HepG2 (cell line): ENCODE data around the gene EEF1E1. TPM values are rescaled to one million over a fixed set of nuclear protein-coding genes. Genes with fewer than 3 reads are reported as not detected.

Experiments used
- ARNTL ChIP-seq: sonication (generic); formaldehyde crosslinking; IDR thresholded peaks from 2 replicates; pipeline ENCODE4 v1.4.0; 2020; ENCODE audit warnings: mild to moderate bottlenecking, missing genetic modification reagents
- ATF1 ChIP-seq: IDR thresholded peaks from 2 replicates; pipeline ENCODE4 v1.6.1; 2016; ENCODE audit warnings: mild to moderate bottlenecking, control low read depth
- DNMT1 ChIP-seq: sonication (generic); formaldehyde crosslinking; IDR thresholded peaks from 2 replicates; pipeline ENCODE4 v1.5.1; 2020; ENCODE audit warnings: mild to moderate bottlenecking, missing genetic modification reagents
- ELF3 ChIP-seq: IDR thresholded peaks from 2 replicates; pipeline ENCODE4 v1.6.1; 2016; ENCODE audit warnings: missing genetic modification reagents, missing compliant biosample characterization
- ELF4 ChIP-seq: sonication (generic); formaldehyde crosslinking; IDR thresholded peaks from 2 replicates; pipeline ENCODE4 v1.5.0; 2020; ENCODE audit warnings: missing genetic modification reagents, mild to moderate bottlenecking, moderate library complexity, borderline replicate concordance
- ESRRA ChIP-seq: sonication (generic); formaldehyde crosslinking; IDR thresholded peaks from 2 replicates; pipeline ENCODE4 v1.5.1; 2020; ENCODE audit warnings: mild to moderate bottlenecking, low read depth, missing genetic modification reagents
- GPN1 ChIP-seq: sonication (generic); formaldehyde crosslinking; IDR thresholded peaks from 2 replicates; pipeline ENCODE4 v1.5.1; 2020; ENCODE audit warnings: missing genetic modification reagents, borderline replicate concordance
- HDAC1 ChIP-seq: sonication (generic); formaldehyde crosslinking; IDR thresholded peaks from 2 replicates; pipeline ENCODE4 v1.5.1; 2020; ENCODE audit warnings: mild to moderate bottlenecking, missing genetic modification reagents
- JARID2 ChIP-seq: sonication (generic); formaldehyde crosslinking; IDR thresholded peaks from 2 replicates; pipeline ENCODE4 v1.8.1; 2023; ENCODE audit warnings: missing genetic modification reagents, inconsistent platforms; ENCODE audit not compliant: insufficient replicate concordance
- JDP2 ChIP-seq: sonication (generic); formaldehyde crosslinking; IDR thresholded peaks from 2 replicates; pipeline ENCODE4 v1.8.1; 2022; ENCODE audit warnings: missing genetic modification reagents, borderline replicate concordance
- MATR3 ChIP-seq: sonication (generic); formaldehyde crosslinking; IDR thresholded peaks from 2 replicates; pipeline ENCODE4 v1.4.0; 2020; ENCODE audit warnings: missing genetic modification reagents
- MAZ ChIP-seq, 2 experiments: sonication (generic) in 1 of 2; formaldehyde crosslinking in 1 of 2; IDR thresholded peaks; 2 replicates each; pipeline versions ENCODE4 v1.5.0 to v1.6.1; 2012 to 2020; ENCODE audit warnings: low read depth in 2 of 2, mild to moderate bottlenecking in 2 of 2, borderline replicate concordance in 1 of 2, improper control_type of control experiment in 1 of 2, low read length in 1 of 2, missing genetic modification reagents in 1 of 2, moderate library complexity in 1 of 2
- MED13 ChIP-seq: sonication (generic); formaldehyde crosslinking; IDR thresholded peaks from 2 replicates; pipeline ENCODE4 v1.5.0; 2020; ENCODE audit warnings: missing genetic modification reagents
- NFIB ChIP-seq: sonication (generic); formaldehyde crosslinking; IDR thresholded peaks from 2 replicates; pipeline ENCODE4 v1.9.0; 2021; ENCODE audit warnings: missing genetic modification reagents, mild to moderate bottlenecking, borderline replicate concordance
- POGZ ChIP-seq: sonication (generic); formaldehyde crosslinking; IDR thresholded peaks from 2 replicates; pipeline ENCODE4 v1.4.0; 2020; ENCODE audit warnings: mild to moderate bottlenecking, missing genetic modification reagents
- PRPF4 ChIP-seq: fragments of 200-400 bp; formaldehyde crosslinking; IDR thresholded peaks from 2 replicates; pipeline ENCODE4 v1.6.1; 2016; ENCODE audit warnings: low read length, low read depth; ENCODE audit not compliant: poor library complexity, severe bottlenecking
- RNF2 ChIP-seq: fragments of 450-650 bp; conservative IDR thresholded peaks from 2 replicates; pipeline ENCODE4 v1.6.1; 2016; ENCODE audit warnings: low read depth
- SP1 ChIP-seq, 2 experiments: fragments of 450-650 bp in 1 of 2; sonication (generic) in 1 of 2; formaldehyde crosslinking in 1 of 2; IDR thresholded peaks; 2 replicates each; pipeline versions ENCODE4 v1.4.0 to v1.6.1; 2016 to 2020; ENCODE audit warnings: missing genetic modification reagents in 1 of 2
- SRF ChIP-seq: IDR thresholded peaks from 2 replicates; pipeline ENCODE4 v1.6.1; 2011; ENCODE audit warnings: mild to moderate bottlenecking, low read depth, low read length, moderate library complexity
- SRY ChIP-seq: sonication (generic); formaldehyde crosslinking; IDR thresholded peaks from 2 replicates; pipeline ENCODE4 v1.8.0; 2022; ENCODE audit warnings: mild to moderate bottlenecking, missing genetic modification reagents
- U2AF1 ChIP-seq: fragments of 200-400 bp; formaldehyde crosslinking; optimal IDR thresholded peaks from 2 replicates; pipeline ENCODE3; 2017; ENCODE audit warnings: mild to moderate bottlenecking, low read depth, low read length
- ZBTB7B ChIP-seq: sonication (generic); formaldehyde crosslinking; IDR thresholded peaks from 2 replicates; pipeline ENCODE4 v1.4.0; 2020; ENCODE audit warnings: missing genetic modification reagents
- ZNF274 ChIP-seq: sonication (generic); formaldehyde crosslinking; IDR thresholded peaks from 2 replicates; pipeline ENCODE4 v1.5.1; 2020; ENCODE audit warnings: mild to moderate bottlenecking, missing genetic modification reagents
- ZNF281 ChIP-seq: sonication (generic); formaldehyde crosslinking; IDR thresholded peaks from 2 replicates; pipeline ENCODE4 v1.4.0; 2020; ENCODE audit warnings: missing genetic modification reagents, borderline replicate concordance
- ZNF430 ChIP-seq: sonication (generic); formaldehyde crosslinking; IDR thresholded peaks from 2 replicates; pipeline ENCODE4 v1.9.0; 2021; ENCODE audit warnings: mild to moderate bottlenecking, missing genetic modification reagents
- ZNF678 ChIP-seq: sonication (generic); formaldehyde crosslinking; IDR thresholded peaks from 2 replicates; pipeline ENCODE4 v1.4.0; 2020; ENCODE audit warnings: mild to moderate bottlenecking, missing genetic modification reagents
- polyA plus RNA-seq, 8 experiments: library from polyadenylated mRNA; depleted of rRNA in 3 of 8; stranded (reverse) in 7 of 8; unstranded in 1 of 8; fragments of >200 nt; fragmentation: Illumina TruSeq in 4 of 8; extraction: Trizol in 4 of 8; gene quantifications; 2 replicates each; pipeline versions ENCODE4 v1.2.1 to v1.2.3, GENCODE V29; 2011 to 2016; ENCODE audit warnings: low read depth in 4 of 8, missing spikeins in 1 of 8, mixed read lengths in 1 of 8; ENCODE audit not compliant: insufficient read depth in 1 of 8
- total RNA-seq, 5 experiments: library from RNA; depleted of rRNA; stranded (reverse); fragments of >200 nt; fragmentation: Illumina TruSeq; extraction: Trizol; gene quantifications; 2 replicates each; pipeline ENCODE4 v1.2.3, GENCODE V29; 2016; ENCODE audit warnings: low read depth in 1 of 5
- TF ChIP-seq, protein P1 (sequence below): sonication (generic); formaldehyde crosslinking; IDR thresholded peaks from 2 replicates; pipeline ENCODE4 v1.4.0; 2020; ENCODE audit warnings: mild to moderate bottlenecking, low read depth, missing genetic modification reagents
- TF ChIP-seq, protein P2 (sequence below): sonication (generic); formaldehyde crosslinking; IDR thresholded peaks from 2 replicates; pipeline ENCODE4 v1.5.0; 2020; ENCODE audit warnings: missing genetic modification reagents, mild to moderate bottlenecking, borderline replicate concordance

The EEF1E1 gene
- total and polyA plus RNA-seq, 2 of the 13 experiments (the other 11 are each of a cell fraction or from before 2014, with no cell fraction given) = 128 to 188 TPM

DNA sequence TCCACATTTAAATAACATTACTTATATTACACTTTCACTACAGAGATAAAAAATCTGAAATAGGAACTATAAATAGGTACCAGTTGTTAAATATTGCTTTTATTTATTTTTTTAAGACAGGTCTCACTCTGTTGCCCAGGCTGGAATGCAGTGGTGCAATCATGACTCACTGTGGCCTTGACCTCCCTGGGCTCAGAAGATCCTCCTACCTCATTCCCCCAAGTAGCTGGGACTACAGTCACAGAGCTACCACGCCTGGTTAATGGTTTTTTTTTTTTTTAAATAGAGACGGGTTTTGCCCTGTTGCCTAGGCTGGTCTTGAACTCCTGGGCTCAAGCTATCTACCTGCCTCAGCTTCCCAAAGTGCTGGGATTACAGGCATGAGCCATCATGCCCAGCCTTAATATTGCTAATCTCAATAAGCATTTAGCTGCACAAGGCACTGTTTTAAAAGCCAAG lies 17.3 kb downstream of the EEF1E1 start (continued):
- TF ChIP-seq NFIB = no peak
- TF ChIP-seq ELF4 (CRISPR knock-in tag) = no peak
- no peak for TF ChIP-seq PRPF4
- TF ChIP-seq SRF = no peak
- TF ChIP-seq ESRRA (CRISPR knock-in tag) = no peak; the same call in 1 of the 2 replicates
- TF ChIP-seq HDAC1 = no peak; the same call in 1 of the 2 replicates
- TF ChIP-seq, protein P1, sequence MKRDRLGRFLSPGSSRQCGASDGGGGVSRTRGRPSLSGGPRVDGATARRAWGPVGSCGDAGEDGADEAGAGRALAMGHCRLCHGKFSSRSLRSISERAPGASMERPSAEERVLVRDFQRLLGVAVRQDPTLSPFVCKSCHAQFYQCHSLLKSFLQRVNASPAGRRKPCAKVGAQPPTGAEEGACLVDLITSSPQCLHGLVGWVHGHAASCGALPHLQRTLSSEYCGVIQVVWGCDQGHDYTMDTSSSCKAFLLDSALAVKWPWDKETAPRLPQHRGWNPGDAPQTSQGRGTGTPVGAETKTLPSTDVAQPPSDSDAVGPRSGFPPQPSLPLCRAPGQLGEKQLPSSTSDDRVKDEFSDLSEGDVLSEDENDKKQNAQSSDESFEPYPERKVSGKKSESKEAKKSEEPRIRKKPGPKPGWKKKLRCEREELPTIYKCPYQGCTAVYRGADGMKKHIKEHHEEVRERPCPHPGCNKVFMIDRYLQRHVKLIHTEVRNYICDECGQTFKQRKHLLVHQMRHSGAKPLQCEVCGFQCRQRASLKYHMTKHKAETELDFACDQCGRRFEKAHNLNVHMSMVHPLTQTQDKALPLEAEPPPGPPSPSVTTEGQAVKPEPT (CRISPR knock-in tag) = no peak
- no peak for TF ChIP-seq MAZ (IDR thresholded peaks at IDR 0.05; ENCODE audit: borderline replicate concordance, low read depth, low read length)
- no peak for TF ChIP-seq MAZ (CRISPR knock-in tag; IDR thresholded peaks at IDR 0.05; ENCODE audit: low read depth)
- TF ChIP-seq ATF1 (CRISPR knock-in tag) = peak; percentile 71
- TF ChIP-seq ZNF281 (CRISPR knock-in tag) = peak; percentile 56; the same call in 1 of the 2 replicates
- no peak; the same call in 1 of the 2 replicates for TF ChIP-seq SRY
- peak; percentile 96 for TF ChIP-seq POGZ
- no peak for TF ChIP-seq ZNF678 (CRISPR knock-in tag)
- no peak for TF ChIP-seq SP1 (IDR thresholded peaks at IDR 0.05)
- TF ChIP-seq SP1 (CRISPR knock-in tag; IDR thresholded peaks at IDR 0.05) = peak; percentile 30; the same call in 1 of the 2 replicates
- peak; percentile 88 for TF ChIP-seq ELF3
- TF ChIP-seq ZNF430 (CRISPR knock-in tag) = no peak; the same call in 1 of the 2 replicates
- TF ChIP-seq MED13 (CRISPR knock-in tag) = no peak
- TF ChIP-seq, protein P2, sequence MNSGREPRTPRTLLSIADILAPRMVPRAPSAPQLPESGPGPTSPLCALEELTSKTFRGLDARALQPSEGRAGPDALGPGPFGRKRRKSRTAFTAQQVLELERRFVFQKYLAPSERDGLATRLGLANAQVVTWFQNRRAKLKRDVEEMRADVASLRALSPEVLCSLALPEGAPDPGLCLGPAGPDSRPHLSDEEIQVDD (CRISPR knock-in tag) = no peak
- peak; percentile 83 for TF ChIP-seq ZBTB7B (CRISPR knock-in tag)
- TF ChIP-seq MATR3 (CRISPR knock-in tag) = no peak
- TF ChIP-seq ZNF274 = no peak
- TF ChIP-seq RNF2 = no peak
- TF ChIP-seq U2AF1 = no peak
- TF ChIP-seq DNMT1 = no peak
- TF ChIP-seq ARNTL (CRISPR knock-in tag) = no peak
- no peak for TF ChIP-seq JARID2 (CRISPR knock-in tag)
- TF ChIP-seq GPN1 (CRISPR knock-in tag) = no peak
- no peak for TF ChIP-seq JDP2 (CRISPR knock-in tag)
